ENCODE measurements around the gene COG6. TPM values are rescaled to one million over a fixed set of nuclear protein-coding genes. Genes with fewer than 3 reads are reported as not detected.

The COG6 gene
- 21.4 TPM for total RNA-seq
- long read RNA-seq, transcript COG6-204 (19 exons, 3,563 nt) = major isoform, 13 of 17 reads
- long read RNA-seq, partial matches to known transcripts = 0 of 17 reads
- long read RNA-seq, other reads (novel, unspliced or antisense) = 4 of 17 reads

DNA sequence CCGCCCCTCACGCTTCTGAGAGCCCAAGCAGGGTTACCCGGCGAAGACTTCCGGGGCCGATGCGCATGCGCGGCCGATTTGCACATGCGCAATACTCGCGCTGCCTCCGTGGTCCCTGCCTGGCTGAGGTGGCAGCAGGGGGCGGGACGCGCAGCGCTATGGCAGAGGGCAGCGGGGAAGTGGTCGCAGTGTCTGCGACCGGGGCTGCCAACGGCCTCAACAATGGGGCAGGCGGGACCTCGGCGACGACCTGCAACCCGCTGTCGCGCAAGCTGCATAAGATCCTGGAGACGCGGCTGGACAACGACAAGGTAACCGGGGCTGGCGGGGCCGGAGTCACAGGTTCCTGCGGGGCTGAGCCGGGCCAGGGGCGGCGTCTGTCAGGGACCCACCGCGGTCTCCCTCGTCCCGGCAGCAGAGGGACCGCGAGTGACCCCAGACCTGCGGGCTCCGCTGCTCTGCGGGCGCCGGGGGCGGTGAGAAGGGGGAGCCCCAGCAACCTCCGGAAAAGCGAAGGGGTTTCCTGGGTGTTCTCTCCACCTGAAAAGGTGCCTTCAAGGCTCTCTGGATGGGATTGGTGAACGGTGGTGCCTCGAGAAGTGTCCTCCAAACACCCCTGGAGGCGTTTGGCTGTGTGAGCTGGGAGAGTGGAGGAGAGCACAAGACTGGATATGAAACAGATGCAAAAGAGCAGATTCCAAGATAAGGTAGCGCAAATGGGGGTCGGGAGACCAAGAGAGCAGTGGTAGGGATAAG lies at the start of gene COG6:
COG6 (plus strand) TSS at position 94 of the 756 bp plus-strand sequence; CDS start at position 159, 65 bp downstream.
- ATAC-seq = peak; percentile 95
- intact Hi-C loops (cut with DNase I) = no loop called here
- peak; percentile 95 for DNase-seq (ENCODE audit: missing footprints)

DNA sequence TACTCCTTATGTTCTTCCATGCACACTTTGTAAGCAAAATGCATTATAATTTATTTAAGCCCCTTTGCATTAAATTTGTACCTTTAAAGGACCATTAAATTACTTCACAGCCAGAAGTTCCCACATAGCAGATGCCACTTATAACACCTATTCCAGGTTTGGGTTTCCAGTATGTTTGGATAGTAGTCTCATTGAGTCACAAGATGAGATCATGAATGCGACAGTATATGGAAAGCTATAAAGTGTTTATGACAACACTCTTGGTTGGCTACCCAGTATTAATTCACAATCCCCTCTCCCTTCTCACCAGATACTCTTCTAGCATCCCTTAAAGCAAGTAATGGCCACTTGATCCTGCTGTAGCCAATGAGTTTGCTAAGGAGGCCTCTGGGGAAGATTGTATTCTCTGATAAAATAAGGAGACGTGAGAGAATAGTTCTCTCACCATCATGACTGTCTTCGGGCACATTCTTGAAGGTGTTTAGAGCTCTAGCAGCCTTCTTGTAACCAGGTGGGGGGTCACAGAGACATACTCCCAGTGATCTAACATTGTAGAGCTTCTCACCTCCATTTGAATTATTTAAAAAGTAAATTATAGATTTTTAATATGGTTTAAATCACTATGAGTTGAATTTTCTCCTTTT lies 49.7 kb upstream of the COG6 start:
- no peak for ATAC-seq
- intact Hi-C loops (cut with DNase I) = no loop called here

DNA sequence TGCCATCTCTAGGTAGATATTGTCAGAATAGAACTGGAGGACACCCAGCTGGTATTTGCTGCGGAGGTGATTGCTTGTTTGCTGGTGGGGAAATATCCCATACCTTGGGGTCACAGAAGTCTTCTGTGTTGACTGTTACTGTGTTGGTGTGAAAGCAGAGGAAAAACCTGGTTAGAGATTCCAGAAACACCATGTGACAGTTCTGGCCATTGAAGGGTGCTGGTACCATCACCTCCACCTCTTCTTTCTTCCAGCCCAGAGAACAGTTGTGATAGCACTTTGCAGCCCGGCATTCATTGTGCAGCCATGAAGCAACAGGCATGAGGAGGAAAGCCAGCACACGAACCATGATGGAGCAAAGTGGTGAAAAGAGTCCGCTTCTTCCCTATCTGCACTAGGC lies 47.6 kb upstream of the COG6 start:
- intact Hi-C loops (cut with DNase I) = no loop called here
- ATAC-seq = no peak
- DNase-seq (ENCODE audit: missing footprints) = no peak

More for the DNA sequence above, 49.7 kb upstream of the COG6 start:
- no peak for DNase-seq (ENCODE audit: missing footprints)

DNA sequence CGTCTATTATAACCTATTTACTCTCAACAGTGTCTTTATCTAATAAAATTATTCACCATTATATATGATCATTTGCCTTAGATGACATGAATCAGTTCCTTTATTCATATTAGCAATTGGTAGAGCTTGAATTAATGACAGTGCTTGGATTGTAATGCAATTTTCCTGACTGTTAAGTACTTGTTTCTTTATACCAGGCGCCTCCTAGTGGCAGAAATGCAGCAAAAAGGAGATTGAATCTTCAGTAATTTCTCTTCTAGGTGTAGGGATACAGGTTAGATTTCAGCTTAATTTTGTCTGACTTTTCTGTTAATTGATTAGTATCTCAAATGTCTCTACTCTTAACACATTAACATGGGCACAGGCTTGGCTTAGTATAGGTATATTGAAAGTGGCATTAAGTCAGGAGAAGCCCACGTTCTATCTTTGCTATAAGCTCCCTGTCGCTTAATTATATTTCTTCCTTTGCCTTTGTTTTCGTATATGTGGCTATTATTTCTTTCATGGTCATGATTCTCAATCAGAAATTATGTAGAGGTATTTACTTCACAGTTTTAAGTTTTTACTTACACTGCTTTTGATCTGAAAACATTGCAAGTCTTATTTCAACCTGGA lies 43.3 kb upstream of the COG6 start:
- DNase-seq (ENCODE audit: missing footprints) (no peak), ATAC-seq (peak; percentile 40)
- intact Hi-C loops (cut with DNase I) = loop anchor here (2.0 kb wide), 2 partner anchors 337 to 467 kb away; no protein-coding TSS in a partner anchor

DNA sequence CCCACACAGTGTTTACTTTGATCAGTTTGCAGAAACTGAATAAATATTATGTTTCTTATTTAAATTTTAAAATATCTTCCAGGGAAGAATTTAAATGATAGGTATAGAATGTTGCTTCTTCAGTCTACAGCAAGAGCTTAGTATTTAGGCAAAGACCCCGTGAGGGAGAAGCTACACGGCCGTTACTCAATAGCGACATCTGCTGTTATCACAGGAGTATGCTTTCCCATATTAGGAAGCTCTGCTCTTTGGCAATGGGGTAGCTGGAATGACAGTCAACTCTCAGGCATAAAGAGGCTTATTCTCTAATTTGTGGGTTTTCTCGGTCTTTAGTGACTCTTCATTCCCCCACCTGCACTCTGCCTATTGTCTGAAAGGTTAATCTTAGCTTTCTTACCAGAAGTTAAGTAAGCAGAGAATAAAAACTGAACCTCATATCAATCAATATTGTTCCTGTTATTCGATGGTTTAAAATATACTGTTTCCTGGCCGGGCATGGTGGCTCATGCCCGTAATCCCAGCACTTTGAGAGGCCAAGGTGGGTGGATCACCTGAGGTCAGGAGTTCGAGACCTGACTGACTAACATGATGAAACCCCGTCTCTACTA lies 39.3 kb upstream of the COG6 start:
- DNase-seq (ENCODE audit: missing footprints) = no peak

DNA sequence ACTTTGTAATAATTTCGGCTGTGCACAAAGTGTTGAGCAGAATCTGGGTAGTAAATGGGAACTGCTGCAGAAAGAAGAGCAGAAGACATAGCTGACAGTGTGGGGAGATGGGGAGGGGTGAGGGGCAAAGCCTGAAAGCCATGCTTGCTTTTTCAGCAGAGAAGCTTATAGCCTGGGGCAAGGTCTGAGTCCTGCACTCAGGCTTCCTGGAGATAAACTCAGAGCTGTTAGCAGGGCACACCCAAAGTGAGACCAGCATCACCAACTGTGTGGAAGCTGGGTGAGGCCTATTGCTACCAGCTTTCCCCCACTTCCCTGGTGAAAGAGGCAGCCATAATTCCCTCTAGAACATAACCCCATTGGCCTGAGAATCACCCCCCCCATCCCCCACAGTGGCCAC lies 36.9 kb upstream of the COG6 start:
- intact Hi-C loops (cut with DNase I) = loop anchor here (5.0 kb wide), 2 partner anchors 356 to 566 kb away; no protein-coding TSS in a partner anchor
- no peak for ATAC-seq
- DNase-seq (ENCODE audit: missing footprints) = no peak

More for the DNA sequence above, 39.3 kb upstream of the COG6 start:
- intact Hi-C loops (cut with DNase I) = loop anchor here (5.0 kb wide), 2 partner anchors 354 to 564 kb away; no protein-coding TSS in a partner anchor
- peak; percentile 84 for ATAC-seq

DNA sequence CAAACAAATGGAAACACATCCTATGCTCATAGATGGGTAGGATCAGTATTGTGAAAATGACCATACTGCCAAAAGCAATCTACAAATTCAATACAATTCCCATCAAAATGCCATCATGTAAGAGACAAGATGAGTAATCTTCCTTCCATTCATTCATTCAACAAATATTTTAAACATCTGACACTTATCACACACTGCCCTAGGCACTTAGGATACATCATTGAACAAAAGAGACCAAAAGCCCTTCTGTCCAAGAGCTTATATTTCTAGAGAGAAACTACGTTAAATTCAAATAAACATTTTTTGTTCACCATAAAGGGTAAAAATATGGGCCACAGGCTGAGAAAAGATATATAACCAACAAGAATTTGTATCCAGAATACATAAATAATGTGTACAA lies 32.0 kb upstream of the COG6 start:
- DNase-seq (ENCODE audit: missing footprints) (no peak), ATAC-seq (no peak)
- intact Hi-C loops (cut with DNase I) = no loop called here

DNA sequence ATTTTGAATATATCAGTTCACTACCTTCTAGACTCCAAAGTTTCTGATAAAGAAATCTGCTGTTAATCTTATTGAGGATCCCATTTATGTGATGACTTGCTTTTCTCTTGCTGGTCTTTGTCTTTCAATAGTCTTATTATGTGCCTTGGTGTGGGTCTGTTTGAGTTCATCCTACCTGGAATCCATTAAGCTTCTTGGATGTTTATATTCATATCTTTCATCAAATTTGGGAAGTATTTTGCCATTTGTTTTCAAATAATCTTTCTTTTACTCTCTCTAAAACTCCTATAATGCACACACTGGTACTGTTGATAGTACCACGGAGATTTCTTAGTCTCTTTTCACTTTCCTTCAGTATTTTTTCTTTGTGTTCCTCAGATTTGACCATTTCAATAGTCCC lies 24.2 kb upstream of the COG6 start:
- DNase-seq (ENCODE audit: missing footprints) (no peak), ATAC-seq (no peak)
- intact Hi-C loops (cut with DNase I) = no loop called here

DNA sequence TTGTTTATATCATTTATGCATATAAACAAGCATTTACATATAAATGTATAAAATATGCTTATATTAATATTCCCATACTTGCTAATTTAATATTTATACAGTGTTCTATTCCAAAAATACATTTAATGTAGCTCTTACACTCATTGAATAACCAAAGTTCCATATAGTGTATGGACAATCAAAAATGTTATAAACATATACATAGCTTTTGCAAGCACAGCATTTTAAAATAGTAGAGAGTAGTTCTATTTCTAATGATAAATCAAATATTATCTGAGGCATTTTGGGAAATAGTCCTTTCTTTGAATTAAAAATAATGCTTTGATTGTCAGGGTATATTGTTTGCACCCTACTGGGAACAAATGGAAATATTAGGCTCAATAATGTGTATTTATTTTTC lies 22.5 kb upstream of the COG6 start:
- intact Hi-C loops (cut with DNase I) = no loop called here
- DNase-seq (ENCODE audit: missing footprints) = no peak
- no peak for ATAC-seq

DNA sequence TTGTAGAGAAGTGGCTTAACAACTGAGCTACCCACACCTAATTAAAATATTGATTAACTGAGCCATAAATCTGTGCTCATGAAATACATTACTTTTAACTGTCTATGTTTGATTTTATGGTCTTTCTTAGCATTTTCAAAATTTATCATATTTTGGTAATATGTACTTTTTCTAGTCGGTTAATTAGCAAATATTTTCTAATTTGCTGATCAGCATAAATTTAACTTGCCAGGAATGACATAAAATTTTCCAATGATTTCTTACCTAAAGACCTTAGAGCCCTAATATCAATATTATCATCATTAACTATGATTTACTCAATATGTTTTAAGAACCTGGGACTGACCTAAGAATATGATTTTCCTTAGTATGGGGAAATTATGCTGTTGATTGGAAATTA lies 19.9 kb upstream of the COG6 start:
- intact Hi-C loops (cut with DNase I) = no loop called here
- DNase-seq (ENCODE audit: missing footprints) (no peak), ATAC-seq (no peak)

DNA sequence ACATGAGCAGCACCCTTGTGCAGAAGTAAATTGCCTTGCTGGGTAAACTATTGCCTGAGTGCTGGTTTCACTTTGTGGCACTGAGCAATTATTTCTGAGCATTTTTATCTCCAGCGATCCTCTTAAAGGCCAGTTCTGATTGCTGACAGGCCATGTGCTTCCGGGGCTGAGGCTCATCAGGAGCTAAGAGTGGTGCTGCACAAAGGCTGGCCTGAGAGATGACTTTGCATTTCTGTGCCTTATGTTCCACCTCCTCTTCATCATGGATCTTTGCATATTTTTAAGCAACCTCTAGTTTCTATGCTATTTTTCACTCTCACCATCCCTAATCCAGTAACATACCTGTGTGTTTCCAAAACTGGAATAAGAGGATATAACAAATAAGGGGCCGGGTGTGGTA lies 17.6 kb upstream of the COG6 start:
- ATAC-seq = no peak
- intact Hi-C loops (cut with DNase I) = no loop called here
- no peak for DNase-seq (ENCODE audit: missing footprints)

DNA sequence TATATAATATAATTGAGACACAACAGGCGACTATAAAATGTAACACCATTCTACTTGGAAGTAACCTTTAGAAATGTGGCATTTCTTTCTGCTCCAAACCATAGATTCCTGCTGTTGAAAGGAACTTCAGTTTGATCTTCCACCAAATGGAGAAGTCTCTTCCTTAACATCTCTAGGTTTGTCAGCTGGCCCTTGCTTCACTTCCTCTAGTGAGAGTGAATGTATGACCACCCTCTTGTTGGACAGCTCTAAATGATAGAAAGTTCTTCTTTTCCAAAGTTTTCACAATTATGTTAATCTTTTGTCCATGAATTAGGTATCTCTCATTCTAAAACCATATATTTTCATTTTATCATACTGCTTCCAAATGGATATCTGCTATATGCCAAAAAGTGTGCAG lies 13.8 kb upstream of the COG6 start:
- ATAC-seq (no peak), DNase-seq (ENCODE audit: missing footprints) (no peak)
- intact Hi-C loops (cut with DNase I) = no loop called here

DNA sequence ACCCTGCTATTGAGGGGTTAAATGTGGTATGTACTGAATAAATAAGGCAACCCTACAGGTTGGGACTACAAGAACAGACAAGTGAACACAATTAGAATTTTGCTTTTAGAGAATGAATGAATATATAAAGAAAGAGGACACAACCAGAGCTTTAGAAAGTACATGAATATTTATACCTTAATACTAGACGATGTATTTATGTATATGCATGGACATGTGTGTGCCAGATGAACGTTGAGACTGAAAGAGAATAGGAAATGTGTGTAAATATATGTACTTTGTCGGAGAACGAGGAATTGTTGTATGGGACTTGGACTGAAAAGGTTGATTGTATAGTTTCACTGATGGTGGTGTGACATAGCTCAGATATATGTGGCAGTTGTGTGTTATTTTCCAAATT lies 9.3 kb upstream of the COG6 start:
- DNase-seq (ENCODE audit: missing footprints) (no peak), ATAC-seq (no peak)
- intact Hi-C loops (cut with DNase I) = no loop called here

DNA sequence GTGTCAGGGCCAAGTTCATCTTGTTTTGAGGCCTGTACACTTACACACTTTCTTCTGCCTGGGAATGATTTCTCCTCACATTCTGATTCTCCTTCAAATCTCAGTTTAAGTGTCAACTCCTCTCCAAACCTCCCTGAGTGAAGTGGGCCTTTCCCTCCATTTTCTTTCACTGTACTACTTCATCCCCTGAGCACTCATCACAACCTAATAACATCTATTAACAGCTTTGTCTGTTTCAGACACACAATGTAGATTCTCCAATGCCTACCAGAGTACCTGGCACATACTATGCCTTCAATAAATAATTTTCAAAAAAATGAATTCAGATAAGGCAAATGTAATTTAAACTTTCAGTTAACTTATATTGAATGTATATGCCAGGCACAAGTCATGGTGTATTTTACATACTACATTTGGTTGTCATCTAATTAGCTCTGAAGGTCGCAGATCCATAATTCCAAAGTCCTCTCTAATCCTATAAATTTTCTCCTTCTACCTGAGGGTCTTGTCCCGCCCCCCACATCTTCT lies 357 bp upstream of the COG6 start:
- no peak for DNase-seq (ENCODE audit: missing footprints)
- intact Hi-C loops (cut with DNase I) = no loop called here
- ATAC-seq = no peak

DNA sequence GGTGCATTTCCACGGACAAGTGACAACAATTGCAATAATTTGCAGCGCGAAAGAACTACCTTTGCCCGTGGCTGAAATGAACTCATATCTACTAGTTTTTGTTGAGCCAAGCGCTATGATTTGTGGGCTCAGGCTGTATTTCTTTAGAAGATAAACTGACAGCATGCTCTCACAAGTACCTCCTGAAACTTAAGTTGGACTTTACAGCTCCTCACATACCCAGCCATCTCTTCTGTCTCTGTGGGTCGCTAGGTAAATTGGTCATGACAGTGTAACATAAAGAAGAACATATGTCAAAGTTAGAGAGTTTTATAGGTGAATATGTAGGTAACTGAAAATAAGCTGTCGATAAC lies 839 bp downstream of the COG6 start:
- intact Hi-C loops (cut with DNase I) = no loop called here
- DNase-seq (ENCODE audit: missing footprints) (no peak), ATAC-seq (no peak)

DNA sequence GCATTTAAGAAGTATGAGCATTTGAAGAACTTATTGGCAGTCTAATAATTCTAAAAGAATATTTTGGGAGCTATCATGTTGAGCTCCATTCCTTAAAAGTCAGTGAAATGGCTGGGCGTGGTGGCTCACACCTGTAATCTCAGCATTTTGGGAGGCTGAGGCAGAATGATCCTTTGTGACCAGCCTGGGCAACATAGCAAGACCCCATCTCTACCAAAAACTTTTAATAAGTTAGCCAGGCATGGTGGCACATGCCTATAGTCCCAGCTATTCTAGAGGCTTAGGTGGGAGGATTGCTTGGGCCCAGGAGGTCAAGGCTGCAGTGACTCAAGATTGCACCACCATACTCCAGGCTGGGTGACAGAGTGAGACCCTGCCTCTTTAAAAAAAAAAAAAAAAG lies 8.0 kb downstream of the COG6 start:
- DNase-seq (ENCODE audit: missing footprints) (no peak), ATAC-seq (no peak)
- intact Hi-C loops (cut with DNase I) = no loop called here

DNA sequence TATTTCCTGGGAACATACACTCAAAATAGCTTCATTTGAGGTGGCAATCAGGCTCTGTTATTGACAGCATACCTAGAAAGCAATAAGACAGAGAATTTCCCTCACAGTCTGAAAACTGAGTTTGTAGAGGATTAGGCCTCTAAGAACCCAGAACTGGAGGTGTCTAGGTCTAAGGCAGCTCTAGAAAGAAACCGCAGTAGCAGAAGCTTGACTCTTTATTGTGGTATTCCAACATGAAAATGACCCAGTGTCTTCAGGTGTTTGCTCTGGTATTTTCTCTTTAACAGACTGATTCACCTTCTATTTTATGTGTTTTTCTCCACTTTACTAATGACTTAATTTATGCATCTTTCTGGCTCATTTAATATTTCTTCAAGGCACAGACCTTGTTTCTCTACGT lies 8.5 kb downstream of the COG6 start:
- intact Hi-C loops (cut with DNase I) = no loop called here
- ATAC-seq (no peak), DNase-seq (ENCODE audit: missing footprints) (no peak)

DNA sequence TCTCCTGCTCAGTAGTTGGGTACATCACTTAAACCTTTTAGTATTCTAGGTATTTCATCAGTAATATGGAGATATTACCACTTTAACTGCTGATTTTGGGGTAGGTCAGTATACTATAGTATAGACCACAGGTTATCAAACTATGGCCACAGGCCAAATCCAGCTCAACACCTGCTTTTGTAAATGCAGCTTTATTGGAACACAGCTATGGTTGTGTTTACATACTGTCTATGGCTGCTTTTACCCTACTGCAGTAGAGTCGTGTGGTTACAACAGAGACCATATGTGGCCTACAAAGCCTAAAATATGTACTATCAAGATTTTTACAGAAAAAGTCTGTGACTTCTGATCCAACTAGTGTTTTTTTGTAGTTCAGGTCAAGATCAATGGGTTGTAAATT lies 10.3 kb downstream of the COG6 start:
- intact Hi-C loops (cut with DNase I) = no loop called here
- ATAC-seq = no peak
- DNase-seq (ENCODE audit: missing footprints) = no peak

DNA sequence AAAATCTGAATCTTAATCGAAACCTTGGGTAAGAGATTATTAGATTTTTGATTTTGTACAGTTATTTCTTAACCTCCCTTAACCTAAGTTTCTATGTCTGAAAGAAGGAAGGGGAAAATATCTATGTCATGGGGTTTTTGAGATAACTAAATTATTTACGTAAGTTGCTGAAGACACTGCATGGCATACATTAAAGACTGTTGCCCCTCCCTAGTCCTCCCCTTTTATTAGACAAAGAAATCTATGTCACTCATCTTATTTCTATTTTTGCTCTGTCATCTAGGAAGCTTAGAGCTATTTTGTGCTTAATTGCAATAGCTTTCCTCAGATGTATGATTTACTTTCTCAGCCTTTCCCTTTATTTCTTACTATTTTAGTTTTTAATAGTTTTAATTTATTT lies 15.0 kb downstream of the COG6 start:
- ATAC-seq (no peak), DNase-seq (ENCODE audit: missing footprints) (no peak)
- intact Hi-C loops (cut with DNase I) = no loop called here

Data from Right ventricle myocardium inferior (tissue), 1 donor.